H1 (cell line): ENCODE data around the gene RNASE4.

ENCODE experiments used
- ATF2 ChIP-seq: IDR thresholded peaks from 2 replicates; pipeline ENCODE4 v1.6.1; 2012; ENCODE audit warnings: low read length, inconsistent platforms
- CBX5 ChIP-seq: fragments of 300-800, 300-1000 bp; sonication (generic); IDR thresholded peaks from 2 replicates; pipeline ENCODE4 v1.7.1; 2016; ENCODE audit warnings: antibody characterized with exemption, low read length, low read depth
- CBX8 ChIP-seq: fragments of 300-800, 300-1000 bp; sonication (generic); IDR thresholded peaks from 2 replicates; pipeline ENCODE4 v1.7.1; 2016; ENCODE audit warnings: low read depth, low read length, borderline replicate concordance
- JUN ChIP-seq: IDR thresholded peaks from 2 replicates; pipeline ENCODE4 v1.6.1; 2011; ENCODE audit warnings: low read depth, mild to moderate bottlenecking, improper control_type of control experiment, low read length
- MAX ChIP-seq: IDR thresholded peaks from 2 replicates; pipeline ENCODE4 v1.6.1; 2012; ENCODE audit warnings: inconsistent platforms
- POLR2AphosphoS5 ChIP-seq: IDR thresholded peaks from 2 replicates; pipeline ENCODE4 v1.6.1; 2011; ENCODE audit warnings: low read depth, low read length
- RAD21 ChIP-seq, 2 experiments: IDR thresholded peaks in 1 of 2; conservative IDR thresholded peaks in 1 of 2; 2 replicates each; pipeline ENCODE4 v1.6.1; 2011; ENCODE audit warnings: low read depth in 2 of 2, low read length in 2 of 2, improper control_type of control experiment in 1 of 2, inconsistent platforms in 1 of 2, mild to moderate bottlenecking in 1 of 2, moderate library complexity in 1 of 2
- RFX5 ChIP-seq: IDR thresholded peaks from 2 replicates; pipeline ENCODE4 v1.6.1; 2011; ENCODE audit warnings: low read depth, low read length, improper control_type of control experiment, borderline replicate concordance
- SRF ChIP-seq: IDR thresholded peaks from 2 replicates; pipeline ENCODE4 v1.6.1; 2011; ENCODE audit warnings: mild to moderate bottlenecking, low read depth, low read length, moderate library complexity
- TCF12 ChIP-seq: IDR thresholded peaks from 2 replicates; pipeline ENCODE4 v1.6.1; 2011; ENCODE audit warnings: low read depth, mild to moderate bottlenecking, low read length
- USF2 ChIP-seq: IDR thresholded peaks from 2 replicates; pipeline ENCODE4 v1.6.1; 2011; ENCODE audit warnings: low read length, improper control_type of control experiment
- TF ChIP-seq, protein P1 (sequence below), 3 experiments: IDR thresholded peaks; 1 replicate in 2 of 3; 2 replicates in 1 of 3; pipeline versions ENCODE4 v1.5.1 to v1.6.1; 2011; ENCODE audit warnings: low read length in 3 of 3, mild to moderate bottlenecking in 3 of 3, inconsistent platforms in 2 of 3, low read depth in 1 of 3, moderate library complexity in 1 of 3; ENCODE audit not compliant: insufficient read depth in 1 of 3; ENCODE audit errors: control extremely low read depth in 1 of 3

DNA sequence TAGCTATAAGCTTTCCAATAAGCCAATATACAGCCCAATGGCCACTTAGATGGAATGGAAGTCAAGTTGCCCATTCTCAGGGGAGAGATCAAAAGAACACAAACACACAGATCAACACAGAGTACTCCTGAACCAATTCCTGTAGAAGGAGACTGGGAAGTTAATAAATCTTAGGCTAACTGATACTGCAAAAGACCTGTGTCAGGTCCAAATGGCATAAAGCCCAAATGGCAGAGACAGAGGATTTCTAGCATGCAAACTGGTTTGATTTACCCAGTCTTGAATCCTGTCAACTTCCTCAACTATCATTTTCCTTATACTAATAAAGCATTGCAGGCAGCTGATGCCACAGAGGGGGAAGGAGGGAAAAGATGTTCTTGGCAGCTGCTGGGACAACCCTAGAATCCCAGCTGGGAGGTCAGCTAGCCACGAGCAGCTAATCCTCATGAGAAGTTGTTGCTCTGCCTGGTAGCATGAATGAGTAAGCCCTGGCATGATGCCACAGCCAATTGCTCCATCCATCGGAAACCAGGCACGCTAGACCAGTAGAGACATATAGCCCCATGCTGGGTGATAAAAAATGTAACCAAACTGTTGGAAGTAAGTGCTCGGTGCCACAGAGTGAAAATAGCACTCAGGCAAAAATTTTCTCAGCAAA lies 30.4 kb downstream of the RNASE4 start:
- TF ChIP-seq ATF2 (no peak), RAD21 (IDR thresholded peaks at IDR 0.05 in 1 of 2, conservative IDR thresholded peaks at IDR 0.05 in 1 of 2; ENCODE audit: low read depth in 2 of 2, low read length in 2 of 2) (no peak), CBX5 (no peak), POLR2AphosphoS5 (no peak), TCF12 (no peak), RFX5 (no peak), CBX8 (no peak), SRF (no peak), USF2 (no peak), MAX (no peak), JUN (no peak)
- TF ChIP-seq, protein P1, sequence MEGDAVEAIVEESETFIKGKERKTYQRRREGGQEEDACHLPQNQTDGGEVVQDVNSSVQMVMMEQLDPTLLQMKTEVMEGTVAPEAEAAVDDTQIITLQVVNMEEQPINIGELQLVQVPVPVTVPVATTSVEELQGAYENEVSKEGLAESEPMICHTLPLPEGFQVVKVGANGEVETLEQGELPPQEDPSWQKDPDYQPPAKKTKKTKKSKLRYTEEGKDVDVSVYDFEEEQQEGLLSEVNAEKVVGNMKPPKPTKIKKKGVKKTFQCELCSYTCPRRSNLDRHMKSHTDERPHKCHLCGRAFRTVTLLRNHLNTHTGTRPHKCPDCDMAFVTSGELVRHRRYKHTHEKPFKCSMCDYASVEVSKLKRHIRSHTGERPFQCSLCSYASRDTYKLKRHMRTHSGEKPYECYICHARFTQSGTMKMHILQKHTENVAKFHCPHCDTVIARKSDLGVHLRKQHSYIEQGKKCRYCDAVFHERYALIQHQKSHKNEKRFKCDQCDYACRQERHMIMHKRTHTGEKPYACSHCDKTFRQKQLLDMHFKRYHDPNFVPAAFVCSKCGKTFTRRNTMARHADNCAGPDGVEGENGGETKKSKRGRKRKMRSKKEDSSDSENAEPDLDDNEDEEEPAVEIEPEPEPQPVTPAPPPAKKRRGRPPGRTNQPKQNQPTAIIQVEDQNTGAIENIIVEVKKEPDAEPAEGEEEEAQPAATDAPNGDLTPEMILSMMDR (IDR thresholded peaks at IDR 0.05; ENCODE audit: control extremely low read depth in 1 of 3, insufficient read depth in 1 of 3, low read depth in 1 of 3, low read length in 3 of 3), result no peak
